GM19395 (cell line): ENCODE results near the gene TMEM132A.
A peak's percentile ranks its signal among the peaks of the same experiment; 100 is the strongest.

ENCODE experiments used
- ATAC-seq: cut with Tn5 transposase; IDR thresholded peaks from one replicate; pipeline ENCODE4 v1.9.1; 2021; ENCODE audit warnings: mild to moderate bottlenecking, moderate library complexity; ENCODE audit not compliant: unreplicated experiment

TMEM132A gene

GRCh38 chr11:60935676-60936442, 11.6 kb downstream of the TMEM132A start:
- no peak for ATAC-seq

- no peak for ATAC-seq
Measured at GRCh38 chr11:60936467-60937143, 12.3 kb downstream of the TMEM132A start.

GRCh38 chr11:60937144-60937527, 12.9 kb downstream of the TMEM132A start:
- ATAC-seq, result no peak

GRCh38 chr11:60937811-60938210, 13.6 kb downstream of the TMEM132A start:
- ATAC-seq, result no peak

GRCh38 chr11:60938500-60938899, 14.2 kb downstream of the TMEM132A start:
- ATAC-seq, result no peak

GRCh38 chr11:60939301-60939700, 15.0 kb downstream of the TMEM132A start:
- no peak for ATAC-seq

- ATAC-seq, result no peak
Measured at GRCh38 chr11:60939855-60940254, 15.6 kb downstream of the TMEM132A start.

GRCh38 chr11:60941371-60942119, 17.3 kb downstream of the TMEM132A start:
- no peak for ATAC-seq

- ATAC-seq, result no peak
Measured at GRCh38 chr11:60942219-60942618, 18.0 kb downstream of the TMEM132A start.

- ATAC-seq, result no peak
Measured at GRCh38 chr11:60942970-60943565, 18.8 kb downstream of the TMEM132A start.

- ATAC-seq, result no peak
Measured at GRCh38 chr11:60944490-60945294, 20.4 kb downstream of the TMEM132A start.

GRCh38 chr11:60945295-60945667, 21.0 kb downstream of the TMEM132A start:
- no peak for ATAC-seq

GRCh38 chr11:60946601-60947264, 22.5 kb downstream of the TMEM132A start:
- no peak for ATAC-seq

GRCh38 chr11:60947700-60948099, 23.4 kb downstream of the TMEM132A start:
- ATAC-seq, result no peak

GRCh38 chr11:60948250-60948649, 24.0 kb downstream of the TMEM132A start:
- ATAC-seq, result no peak

GRCh38 chr11:60950024-60950423, 25.8 kb downstream of the TMEM132A start:
- ATAC-seq, result no peak

- peak; percentile 30 for ATAC-seq
Measured at GRCh38 chr11:60950933-60951605, 26.8 kb downstream of the TMEM132A start.

- ATAC-seq, result no peak
Measured at GRCh38 chr11:60951606-60951903, 27.3 kb downstream of the TMEM132A start.

- peak; percentile 72 for ATAC-seq
Measured at GRCh38 chr11:60951904-60952741, 27.9 kb downstream of the TMEM132A start, which contains the start of gene SLC15A3. SLC15A3 (minus strand) TSS chr11:60952176; CDS start chr11:60951551, 625 bp downstream.
